A673 (cell line): ENCODE data around the gene CCDC174. TPM values are rescaled to one million over a fixed set of nuclear protein-coding genes. Genes with fewer than 3 reads are reported as not detected.

ENCODE experiments used
- Bru-seq: library from RNA; stranded (reverse); fragments of 400-500 nt; gene quantifications from one replicate; lab custom pipeline; 2021; lab: Mats Ljungman, UMichigan
- BruChase-seq, 2 experiments: library from RNA; stranded (reverse); fragments of 400-500 nt; gene quantifications; one replicate each; lab custom pipeline; 2021; lab: Mats Ljungman, UMichigan
- BruUV-seq: library from RNA; stranded (reverse); fragments of 400-500 nt; replicated peaks from 2 replicates; lab custom pipeline; 2021; lab: Mats Ljungman, UMichigan
- CTCF ChIA-PET: fragments of 300-600 bp; sonication (Branson Sonifier 250); formaldehyde crosslinking; loops from one replicate; lab custom pipeline; 2022; ENCODE audit warnings: antibody characterized with exemption; lab: Charles Lee
- POLR2A ChIA-PET: fragments of 300-600 bp; sonication (Branson Sonifier 250); formaldehyde crosslinking; loops from one replicate; lab custom pipeline; 2022; ENCODE audit warnings: antibody characterized with exemption; ENCODE audit not compliant: low non-redundant PET; lab: Charles Lee
- DNase-seq: peaks from one replicate; pipeline ENCODE4 v3.0.0-alpha.2; 2015; ENCODE audit warnings: low spot score
- H3K27ac ChIP-seq: fragments of 200-600 bp; sonication (generic); 2 replicates; pipeline ENCODE4 v1.5.1; 2016; ENCODE audit warnings: mixed run types, low read depth, mild to moderate bottlenecking, mixed read lengths, antibody characterized with exemption, low read length; ENCODE audit not compliant: poor library complexity, severe bottlenecking
- H3K27me3 ChIP-seq: fragments of 200-600 bp; sonication (generic); replicated peaks from 2 replicates; pipeline ENCODE4 v1.6.1; 2017; ENCODE audit warnings: mixed run types, low read depth, mild to moderate bottlenecking, mixed read lengths, antibody characterized with exemption, low read length; ENCODE audit not compliant: insufficient read depth, poor library complexity
- H3K36me3 ChIP-seq: fragments of 200-600 bp; sonication (generic); 2 replicates; pipeline ENCODE4 v1.6.1; 2016; ENCODE audit warnings: mixed run types, mild to moderate bottlenecking, mixed read lengths, antibody characterized with exemption, low read length; ENCODE audit not compliant: insufficient read depth, poor library complexity, severe bottlenecking
- H3K4me1 ChIP-seq: fragments of 200-600 bp; sonication (generic); 2 replicates; pipeline ENCODE4 v1.6.1; 2017; ENCODE audit warnings: mixed run types, mild to moderate bottlenecking, mixed read lengths, antibody characterized with exemption, low read length; ENCODE audit not compliant: insufficient read depth, poor library complexity, severe bottlenecking
- H3K4me3 ChIP-seq: fragments of 200-600 bp; sonication (generic); 2 replicates; pipeline ENCODE4 v1.5.1; 2016; ENCODE audit warnings: low read depth, mixed run types, mild to moderate bottlenecking, mixed read lengths, low read length; ENCODE audit not compliant: poor library complexity, severe bottlenecking
- H3K9me3 ChIP-seq: fragments of 200-600 bp; sonication (generic); 2 replicates; pipeline ENCODE4 v1.6.1; 2016; ENCODE audit warnings: mixed run types, low read depth, mild to moderate bottlenecking, mixed read lengths, antibody characterized with exemption, low read length; ENCODE audit not compliant: poor library complexity, severe bottlenecking
- EZH2 ChIP-seq: fragments of 200-600 bp; sonication (generic); IDR thresholded peaks from 2 replicates; pipeline ENCODE4 v1.6.1; 2017; ENCODE audit warnings: borderline replicate concordance, low read depth, mild to moderate bottlenecking, mixed read lengths, antibody characterized with exemption, low read length; ENCODE audit not compliant: poor library complexity, severe bottlenecking
- intact Hi-C: fragments of 100-400 bp; cut with micrococcal nuclease; formaldehyde crosslinking; loops from one replicate; pipeline ENCODE4 v1.10.0; 2022; ENCODE audit not compliant: unreplicated experiment
- long read RNA-seq: library from polyadenylated mRNA; stranded (forward); transcript quantifications from one replicate; pipeline ENCODE4 v2.0.0, GENCODE V29; 2022
- total RNA-seq: library from RNA; stranded (reverse); gene quantifications from 2 replicates; pipeline ENCODE4 v1.2.3, GENCODE V29; 2021
- TF ChIP-seq, protein P1 (sequence below): fragments of 300-800, 200-600 bp; sonication (generic); conservative IDR thresholded peaks from 2 replicates; pipeline ENCODE4 v1.5.1; 2017; ENCODE audit warnings: low read depth, mild to moderate bottlenecking, antibody characterized with exemption, low read length, moderate library complexity, mixed read lengths

CCDC174 gene
- total RNA-seq = 19.0 and 19.8 TPM in 2 replicates
- percentile 88 among the genes with signal in this experiment for Bru-seq, nascent RNA
- percentile 76 among the genes with signal in this experiment for BruChase-seq, experiment 1, labeled RNA remaining after a 2-hour chase
- BruChase-seq, experiment 2, labeled RNA remaining after a 6-hour chase = percentile 62 among the genes with signal in this experiment
- long read RNA-seq, transcript CCDC174-202 (11 exons, 2,942 nt) = major isoform, 33 of 46 reads
- long read RNA-seq, partial matches to known transcripts = 1 of 46 reads
- long read RNA-seq, other reads (novel, unspliced or antisense) = 12 of 46 reads

DNA sequence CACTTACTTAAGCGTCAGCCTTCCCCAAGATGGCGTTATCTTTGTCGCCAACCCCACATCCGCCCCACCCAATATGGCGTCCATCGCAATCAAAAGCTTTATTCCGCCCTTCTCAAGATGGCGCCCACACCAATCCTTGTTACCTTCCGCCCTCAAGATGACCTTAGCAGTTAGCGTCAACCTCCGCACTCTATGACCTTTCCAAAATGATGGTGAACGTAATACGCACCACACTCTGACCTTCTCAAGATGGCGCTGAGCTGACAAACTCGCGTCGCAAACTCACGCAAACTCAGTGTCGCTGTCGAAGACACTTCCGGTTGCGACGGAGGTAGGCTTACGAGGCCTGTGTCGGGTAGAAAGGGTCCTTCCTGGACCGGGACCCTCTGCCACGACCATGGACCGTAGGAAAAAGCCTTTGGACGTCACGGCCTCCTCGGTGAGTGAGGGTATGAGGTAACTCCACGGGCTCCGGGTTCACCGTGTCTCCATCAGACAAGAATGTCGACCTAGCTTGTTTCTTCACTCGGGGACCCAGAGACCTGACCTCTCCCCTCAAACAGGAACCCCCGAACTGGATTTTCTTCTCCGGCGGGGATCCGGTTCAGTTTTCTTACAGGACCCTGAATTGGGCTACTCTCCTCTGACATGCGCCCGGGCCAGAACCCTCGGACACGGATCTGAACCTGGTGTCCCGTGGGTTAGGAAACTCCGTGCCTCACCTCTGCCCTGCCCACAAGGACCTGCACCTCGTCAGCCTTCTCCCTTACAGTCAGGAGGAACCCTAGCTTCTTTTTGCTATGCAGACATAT, at the start of gene CCDC174:
Gene CCDC174, plus strand, starts transcription at position 323 of the 812 bp plus-strand sequence. Its CDS starts 75 bp downstream, at position 398.
- BruUV-seq = TSS peak; percentile 70
- POLR2A ChIA-PET = interaction anchor here (0.6 kb wide), 2 partner anchors 13 to 754 kb away, joined by 3 read pairs; no protein-coding TSS in a partner anchor
- TF ChIP-seq, protein P1, sequence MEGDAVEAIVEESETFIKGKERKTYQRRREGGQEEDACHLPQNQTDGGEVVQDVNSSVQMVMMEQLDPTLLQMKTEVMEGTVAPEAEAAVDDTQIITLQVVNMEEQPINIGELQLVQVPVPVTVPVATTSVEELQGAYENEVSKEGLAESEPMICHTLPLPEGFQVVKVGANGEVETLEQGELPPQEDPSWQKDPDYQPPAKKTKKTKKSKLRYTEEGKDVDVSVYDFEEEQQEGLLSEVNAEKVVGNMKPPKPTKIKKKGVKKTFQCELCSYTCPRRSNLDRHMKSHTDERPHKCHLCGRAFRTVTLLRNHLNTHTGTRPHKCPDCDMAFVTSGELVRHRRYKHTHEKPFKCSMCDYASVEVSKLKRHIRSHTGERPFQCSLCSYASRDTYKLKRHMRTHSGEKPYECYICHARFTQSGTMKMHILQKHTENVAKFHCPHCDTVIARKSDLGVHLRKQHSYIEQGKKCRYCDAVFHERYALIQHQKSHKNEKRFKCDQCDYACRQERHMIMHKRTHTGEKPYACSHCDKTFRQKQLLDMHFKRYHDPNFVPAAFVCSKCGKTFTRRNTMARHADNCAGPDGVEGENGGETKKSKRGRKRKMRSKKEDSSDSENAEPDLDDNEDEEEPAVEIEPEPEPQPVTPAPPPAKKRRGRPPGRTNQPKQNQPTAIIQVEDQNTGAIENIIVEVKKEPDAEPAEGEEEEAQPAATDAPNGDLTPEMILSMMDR = no peak
- TF ChIP-seq EZH2 = no peak

DNA sequence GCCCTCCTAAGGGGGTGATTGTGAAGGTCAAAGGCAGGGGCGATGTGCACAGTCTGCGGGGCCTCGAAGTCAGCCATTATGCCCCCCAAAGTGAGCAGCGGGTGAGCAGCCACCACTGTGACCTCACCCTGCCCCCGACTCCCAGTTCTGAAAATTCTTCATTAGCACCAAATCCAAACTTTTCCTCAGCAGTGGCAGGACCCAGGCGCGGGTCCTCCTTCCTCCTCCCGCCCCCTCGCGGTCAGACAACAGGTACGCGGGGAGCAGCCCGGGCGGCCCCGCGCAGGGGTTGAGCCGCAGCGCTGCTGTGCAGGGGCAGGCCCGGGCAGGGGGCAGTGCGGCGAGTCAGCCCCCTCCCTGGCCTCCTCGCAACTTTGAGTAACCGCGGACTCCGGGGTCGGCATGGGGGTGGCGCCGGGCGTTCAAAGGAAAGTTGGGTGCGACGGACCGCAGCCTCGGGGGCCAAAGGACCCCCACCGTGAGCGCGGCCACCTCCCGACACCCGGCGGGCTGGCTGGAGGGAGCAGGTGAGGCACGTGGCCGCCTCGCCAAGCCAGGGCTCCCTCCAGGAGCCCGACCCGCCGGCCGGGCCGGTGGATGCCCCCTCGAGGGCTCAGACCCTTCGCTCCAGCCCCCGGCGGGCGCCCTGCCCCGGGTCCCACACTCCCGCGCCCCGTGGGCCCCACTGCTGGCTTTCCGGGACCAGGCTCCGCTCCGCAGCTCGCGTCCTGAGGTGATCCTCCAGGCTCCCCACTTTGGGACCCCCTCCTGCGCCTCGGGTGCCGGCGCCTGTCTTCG, 49.4 kb upstream of the CCDC174 start:
- ChIA-PET CTCF (interaction anchor here (0.6 kb wide), 1 partner anchor 53 kb away, joined by 3 read pairs; no protein-coding TSS in a partner anchor), POLR2A (no interaction called here)
- Histone ChIP-seq H3K4me1 (no peaks in the 10 kb centered on the region), H3K27me3 (peaks cover 74% of the 10 kb centered on the region), H3K27ac (no peak overlapping the region), H3K4me3 (no peak overlapping the region), H3K9me3 (no peaks in the 10 kb centered on the region), H3K36me3 (no peaks in the 10 kb centered on the region)
- intact Hi-C loops = no loop called here
- BruUV-seq = no TSS peak
- peak; percentile 97 for TF ChIP-seq EZH2
- TF ChIP-seq, protein P1 = peak; percentile 26; the same call in 1 of the 2 replicates
- DNase-seq = no peak

More for the DNA sequence above, at the start of gene CCDC174:
- peak; percentile 99 for DNase-seq
- CTCF ChIA-PET = interaction anchor here (0.6 to 1.0 kb wide), 4 partner anchors 22 to 668 kb away, joined by 3 read pairs; no protein-coding TSS in a partner anchor
- Histone ChIP-seq H3K4me1 (peaks cover 15% of the 10 kb centered on the region), H3K4me3 (peak within 1 kb of the TSS; percentile 98), H3K27ac (peak within 1 kb of the TSS; percentile 96), H3K9me3 (no peaks in the 10 kb centered on the region), H3K27me3 (no peaks in the 10 kb centered on the region), H3K36me3 (peaks cover 24% of the 10 kb centered on the region)
- intact Hi-C loops = no loop called here
